GM12864 (cell line): ENCODE measurements around the gene RNF166.
A peak's percentile ranks its signal among the peaks of the same experiment; 100 is the strongest.

ENCODE experiments used
- DNase-seq: peaks from one replicate; pipeline ENCODE4 v3.0.0-alpha.2; 2011; ENCODE audit warnings: low read depth
- H3K4me3 ChIP-seq: 2 replicates; pipeline ENCODE4 v1.5.1; 2011; ENCODE audit warnings: mild to moderate bottlenecking, low read depth, low read length, control low read depth
- TF ChIP-seq, protein P1 (sequence below): IDR thresholded peaks from 2 replicates; pipeline ENCODE4 v1.5.1; 2011; ENCODE audit warnings: low read depth, mild to moderate bottlenecking, moderate library complexity, low read length, control low read depth, inconsistent platforms; ENCODE audit errors: missing control alignments

Gene RNF166

DNA sequence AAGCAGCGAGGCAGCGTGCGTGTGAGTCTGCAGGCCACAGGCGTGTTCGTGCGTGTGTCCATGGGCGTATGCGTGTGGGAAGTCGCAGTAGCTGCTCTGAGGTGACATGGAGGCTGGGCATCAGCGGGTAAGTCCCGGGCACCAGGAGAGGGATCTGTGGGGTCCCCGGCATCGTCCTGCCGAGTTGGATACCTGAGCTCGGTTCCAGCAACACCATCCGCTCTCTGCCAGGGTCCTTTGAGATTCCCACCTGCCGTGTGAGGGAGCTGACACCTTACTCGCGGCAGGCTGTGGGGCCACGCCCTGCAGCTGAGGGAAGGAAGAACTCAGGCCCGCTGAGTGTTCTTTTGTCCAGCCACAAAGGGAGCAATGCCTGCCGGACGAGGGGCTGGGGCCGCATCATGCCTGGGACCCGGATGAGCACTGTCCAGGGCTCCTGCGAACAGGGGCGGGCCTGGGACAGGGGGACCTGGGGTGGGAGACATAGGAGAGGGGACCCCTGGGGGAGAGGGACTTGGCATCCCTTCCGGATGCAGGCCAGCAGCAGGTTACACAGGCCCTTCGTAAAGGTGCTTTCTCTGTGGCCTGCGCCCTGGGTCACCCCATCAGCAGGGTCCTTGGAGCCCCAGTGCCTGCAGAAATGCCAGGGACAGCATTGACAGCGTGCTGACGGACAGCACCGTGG is 14.9 kb downstream of the RNF166 start:
- TF ChIP-seq, protein P1, sequence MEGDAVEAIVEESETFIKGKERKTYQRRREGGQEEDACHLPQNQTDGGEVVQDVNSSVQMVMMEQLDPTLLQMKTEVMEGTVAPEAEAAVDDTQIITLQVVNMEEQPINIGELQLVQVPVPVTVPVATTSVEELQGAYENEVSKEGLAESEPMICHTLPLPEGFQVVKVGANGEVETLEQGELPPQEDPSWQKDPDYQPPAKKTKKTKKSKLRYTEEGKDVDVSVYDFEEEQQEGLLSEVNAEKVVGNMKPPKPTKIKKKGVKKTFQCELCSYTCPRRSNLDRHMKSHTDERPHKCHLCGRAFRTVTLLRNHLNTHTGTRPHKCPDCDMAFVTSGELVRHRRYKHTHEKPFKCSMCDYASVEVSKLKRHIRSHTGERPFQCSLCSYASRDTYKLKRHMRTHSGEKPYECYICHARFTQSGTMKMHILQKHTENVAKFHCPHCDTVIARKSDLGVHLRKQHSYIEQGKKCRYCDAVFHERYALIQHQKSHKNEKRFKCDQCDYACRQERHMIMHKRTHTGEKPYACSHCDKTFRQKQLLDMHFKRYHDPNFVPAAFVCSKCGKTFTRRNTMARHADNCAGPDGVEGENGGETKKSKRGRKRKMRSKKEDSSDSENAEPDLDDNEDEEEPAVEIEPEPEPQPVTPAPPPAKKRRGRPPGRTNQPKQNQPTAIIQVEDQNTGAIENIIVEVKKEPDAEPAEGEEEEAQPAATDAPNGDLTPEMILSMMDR = no peak
- no peak for DNase-seq
- H3K4me3 ChIP-seq = no peak overlapping the region

DNA sequence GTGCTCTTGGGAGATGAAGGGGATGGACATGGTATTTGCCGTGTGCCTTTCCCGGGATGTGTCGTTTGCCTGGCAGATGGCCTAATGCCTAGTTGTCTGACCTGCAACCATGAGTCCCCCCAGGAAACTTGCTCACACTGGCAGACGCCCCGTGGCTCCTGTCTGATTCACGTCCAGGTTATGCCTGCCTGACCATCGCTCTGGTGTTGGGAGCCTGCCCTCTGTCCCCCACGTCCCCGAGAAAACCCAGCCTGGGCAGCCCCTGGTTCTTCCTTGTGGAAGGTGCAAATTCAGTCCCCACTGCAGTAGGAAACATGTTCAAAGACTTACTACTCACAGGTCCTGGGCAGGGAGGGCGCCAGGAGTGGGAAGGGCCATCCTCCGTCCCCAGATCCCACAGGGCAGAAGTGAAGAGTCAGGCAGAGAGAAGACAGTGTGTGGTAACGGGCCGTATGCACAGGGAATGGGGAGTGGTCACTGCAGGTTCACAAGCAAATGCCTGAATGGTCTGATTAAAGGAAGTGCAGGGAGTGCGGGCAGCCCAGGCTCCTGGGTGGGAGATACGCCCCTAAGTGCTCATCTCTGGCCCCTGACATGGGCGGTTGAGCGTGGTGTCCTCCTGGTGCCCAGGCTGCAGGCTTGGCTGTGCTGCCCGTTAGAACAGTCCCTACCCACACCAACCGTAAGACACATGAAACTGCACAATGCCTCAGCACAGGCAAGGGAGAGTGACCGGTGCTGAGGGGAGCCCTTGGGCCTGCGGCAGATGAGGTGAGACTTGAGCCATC is 15.7 kb downstream of the RNF166 start:
- no peak overlapping the region for H3K4me3 ChIP-seq
- TF ChIP-seq, protein P1 = no peak
- no peak for DNase-seq

DNA sequence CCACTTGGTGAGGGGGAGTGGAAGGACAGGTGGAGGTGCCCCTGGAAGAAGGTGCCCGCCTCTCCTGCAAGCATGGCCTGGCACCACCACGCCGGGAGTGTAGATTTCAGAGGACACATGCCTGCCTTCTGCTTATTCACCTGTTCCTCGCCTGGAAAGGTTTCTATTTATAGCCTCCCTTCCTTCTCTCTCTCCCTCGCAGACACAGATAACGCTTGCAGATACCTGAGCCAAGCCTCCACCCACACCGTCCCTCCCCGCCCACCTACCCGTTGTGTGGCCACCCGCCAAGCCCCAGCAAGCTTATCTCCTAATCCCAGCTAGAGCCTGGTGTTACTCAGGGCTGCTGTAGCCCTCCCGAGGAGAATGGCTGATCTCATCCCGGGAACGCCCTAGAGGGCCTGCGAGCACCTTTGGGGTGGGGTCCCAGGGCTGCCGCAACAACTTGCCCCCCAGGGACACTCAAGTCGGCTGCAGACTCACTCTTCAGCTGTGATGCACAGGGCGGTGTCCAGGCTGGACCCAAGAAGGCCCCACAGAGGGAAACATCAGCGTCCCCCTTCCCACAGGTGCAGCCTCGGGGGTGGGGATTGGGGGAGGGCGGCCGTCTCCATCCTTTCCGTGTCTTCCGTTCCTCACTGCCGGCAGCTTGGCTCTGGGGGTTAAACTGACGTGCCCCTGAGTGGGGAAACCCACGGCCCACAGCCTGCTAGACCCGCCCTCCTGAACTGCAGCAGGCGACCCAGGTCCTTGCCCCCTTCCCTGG is 18.0 kb downstream of the RNF166 start:
- no peak overlapping the region for H3K4me3 ChIP-seq
- TF ChIP-seq, protein P1 = no peak
- DNase-seq = no peak

DNA sequence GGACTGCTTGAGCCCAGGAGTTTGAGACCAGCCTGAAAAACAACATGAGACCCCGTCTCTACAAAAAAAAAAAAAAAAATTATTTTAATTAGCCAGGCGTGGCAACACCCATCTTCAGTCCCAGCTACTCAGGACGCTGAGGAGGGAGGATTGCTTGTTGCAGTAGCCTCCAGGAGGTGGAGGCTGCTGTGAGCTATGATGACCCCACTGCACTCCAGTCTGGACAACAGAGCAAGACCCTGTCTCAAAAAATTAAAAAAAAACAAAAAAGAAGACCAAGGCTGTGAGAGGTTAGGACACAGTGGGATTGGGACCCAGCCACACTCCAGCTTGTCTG is 18.6 kb downstream of the RNF166 start:
- no peak for DNase-seq
- TF ChIP-seq, protein P1 = no peak

DNA sequence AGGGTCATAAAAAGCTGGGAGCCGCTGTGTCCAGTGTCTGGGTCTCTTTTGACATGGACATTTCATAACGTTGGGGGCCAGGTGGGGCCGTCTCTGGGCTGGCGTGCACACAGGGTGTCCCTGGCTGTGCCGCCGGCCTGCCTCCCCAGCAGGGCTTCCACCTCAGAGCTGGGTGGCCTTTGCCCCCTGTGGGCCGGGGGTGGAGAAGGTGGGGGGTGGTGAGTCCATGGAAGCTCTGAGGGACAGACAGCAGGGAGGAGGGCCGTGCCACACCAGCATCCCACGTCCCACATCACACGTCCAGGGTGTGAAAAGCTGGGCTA is 19.0 kb downstream of the RNF166 start:
- no peak overlapping the region for H3K4me3 ChIP-seq
- DNase-seq = no peak
- TF ChIP-seq, protein P1 = no peak

More for the DNA sequence above, 18.6 kb downstream of the RNF166 start:
- H3K4me3 ChIP-seq = no peak overlapping the region

DNA sequence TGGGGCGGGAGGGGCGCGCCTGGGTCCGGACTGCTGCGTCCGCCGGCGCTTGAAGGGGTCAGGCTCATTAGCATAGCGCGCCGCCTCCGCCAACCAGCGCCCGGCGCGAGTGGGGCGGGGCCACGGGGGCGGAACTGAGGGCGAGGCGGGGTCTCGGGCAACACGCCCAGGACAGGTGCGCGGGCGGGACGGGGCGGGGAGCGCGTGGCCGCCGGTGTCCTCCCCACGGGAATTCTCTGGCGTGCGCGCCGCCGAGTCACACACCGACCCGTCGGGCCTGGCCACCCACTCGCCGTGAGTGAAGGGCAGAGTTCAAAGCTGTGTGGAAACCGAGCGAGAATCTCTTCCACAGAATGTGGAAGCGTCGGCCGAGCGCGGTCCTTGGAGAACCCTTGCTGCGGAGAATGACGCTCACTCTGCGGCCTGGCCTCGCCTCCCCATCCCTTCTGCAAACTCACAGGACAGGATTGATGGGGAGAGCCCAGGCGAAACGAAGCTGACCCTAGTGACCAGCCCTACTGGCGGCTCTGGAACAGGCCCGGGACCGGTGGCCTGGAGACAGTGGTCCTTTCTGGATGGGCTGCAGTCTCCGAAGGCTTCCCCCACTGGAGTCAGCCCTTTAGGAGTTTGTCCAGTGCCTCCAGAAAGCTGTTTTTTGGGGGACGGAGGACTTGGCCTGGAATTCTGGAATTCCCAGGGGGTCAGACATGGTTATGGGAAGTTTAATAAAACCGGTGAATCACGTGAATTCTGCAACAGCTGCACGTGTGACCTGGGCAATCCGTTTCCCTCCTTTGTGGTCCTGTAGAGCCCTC is 19.6 kb downstream of the RNF166 start, which contains the start of gene SNAI3:
Gene SNAI3, minus strand, starts transcription at position 69 of the 815 bp plus-strand sequence. CDS start 101 bp downstream, outside the sequence.
- TF ChIP-seq, protein P1 = no peak
- H3K4me3 ChIP-seq = peak within 1 kb of the TSS; percentile 61
- DNase-seq = no peak
